ENCODE measurements around the gene INS.

DNA sequence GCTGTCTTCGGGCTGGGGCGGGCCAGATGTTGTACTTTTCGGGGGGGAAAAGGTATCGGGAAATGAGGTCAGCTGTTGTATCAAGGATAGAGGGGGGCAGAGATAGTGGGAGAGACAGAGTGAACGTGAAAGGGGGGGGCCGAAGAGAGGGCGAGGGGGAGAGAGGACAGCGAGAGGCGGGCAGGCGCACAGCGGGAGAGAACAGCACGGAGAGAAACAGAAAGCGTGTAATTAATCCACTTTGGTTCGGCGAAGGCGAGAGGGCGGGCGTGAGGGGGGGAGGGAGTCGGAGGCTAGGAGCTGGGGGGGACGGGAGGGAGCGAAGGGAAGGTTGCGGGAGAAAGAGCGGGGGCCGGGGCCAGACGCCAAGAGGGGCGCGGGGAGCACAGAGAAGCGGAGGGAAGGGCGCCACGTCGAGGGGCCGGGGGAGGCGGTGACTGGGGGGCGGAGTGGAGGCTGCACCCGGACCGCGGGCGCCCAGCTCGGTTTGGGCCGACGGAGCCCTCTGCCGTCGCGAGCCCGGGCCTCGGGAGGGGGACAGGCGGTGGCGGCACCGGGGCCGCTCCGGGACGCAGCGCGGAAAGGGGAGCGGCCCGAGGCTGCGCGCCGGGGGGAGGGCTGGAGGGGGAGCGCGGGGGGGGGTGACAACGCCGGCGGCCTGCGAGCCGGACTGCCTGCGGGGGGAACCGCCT, 22.4 kb downstream of the INS start:
- TF ChIP-seq, protein P1, sequence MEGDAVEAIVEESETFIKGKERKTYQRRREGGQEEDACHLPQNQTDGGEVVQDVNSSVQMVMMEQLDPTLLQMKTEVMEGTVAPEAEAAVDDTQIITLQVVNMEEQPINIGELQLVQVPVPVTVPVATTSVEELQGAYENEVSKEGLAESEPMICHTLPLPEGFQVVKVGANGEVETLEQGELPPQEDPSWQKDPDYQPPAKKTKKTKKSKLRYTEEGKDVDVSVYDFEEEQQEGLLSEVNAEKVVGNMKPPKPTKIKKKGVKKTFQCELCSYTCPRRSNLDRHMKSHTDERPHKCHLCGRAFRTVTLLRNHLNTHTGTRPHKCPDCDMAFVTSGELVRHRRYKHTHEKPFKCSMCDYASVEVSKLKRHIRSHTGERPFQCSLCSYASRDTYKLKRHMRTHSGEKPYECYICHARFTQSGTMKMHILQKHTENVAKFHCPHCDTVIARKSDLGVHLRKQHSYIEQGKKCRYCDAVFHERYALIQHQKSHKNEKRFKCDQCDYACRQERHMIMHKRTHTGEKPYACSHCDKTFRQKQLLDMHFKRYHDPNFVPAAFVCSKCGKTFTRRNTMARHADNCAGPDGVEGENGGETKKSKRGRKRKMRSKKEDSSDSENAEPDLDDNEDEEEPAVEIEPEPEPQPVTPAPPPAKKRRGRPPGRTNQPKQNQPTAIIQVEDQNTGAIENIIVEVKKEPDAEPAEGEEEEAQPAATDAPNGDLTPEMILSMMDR (IDR thresholded peaks at IDR 0.05), result no peak
- TF ChIP-seq POLR2A (IDR thresholded peaks at IDR 0.05) (no peak), POLR2AphosphoS5 (IDR thresholded peaks at IDR 0.05) (no peak), EP300 (IDR thresholded peaks at IDR 0.05; ENCODE audit: low read depth) (no peak)

Data from transverse colon (tissue), 4 donors.